ENCODE measurements around the gene FIGNL1. TPM values are rescaled to one million over a fixed set of nuclear protein-coding genes. Genes with fewer than 3 reads are reported as not detected.

FIGNL1 gene
- total RNA-seq: 1 to 10 TPM; 1.3 to 3.5 (median 2.4) TPM
- polyA plus RNA-seq: 1 to 10 TPM; 2.9 to 4.1 TPM

- WGBS, 2 donors: 1% methylated on average over 58 to 63 of the region's 63 CpGs
- Histone ChIP-seq H3K27ac (peak within 1 kb of the TSS; percentile 39 to 67 (median 62)), H3K9me3 (no peaks in the 10 kb centered on the region), H3K27me3 (no peaks in the 10 kb centered on the region), H3K4me3 (peak within 1 kb of the TSS; percentile 44 to 85 (median 78)), H3K36me3 (peaks cover 0 to 7% (median 4%) of the 10 kb centered on the region in 3 donors), H3K4me1 (peaks cover 0 to 5% (median 0%) of the 10 kb centered on the region in 3 donors)
- intact Hi-C loops (cut with DNase I): no loop called here
- DNase-seq: peak; percentile 65 to 93 (median 82)
- peak; percentile 96 to 100 (median 99) for ATAC-seq
- no peak for TF ChIP-seq CTCF (IDR thresholded peaks at IDR 0.05)
- no peak for FAIRE-seq
Measured at GRCh38 chr7:50449881-50450589, at the start of gene FIGNL1. Gene FIGNL1, minus strand, starts transcription at chr7:50450350. Its CDS starts 3,063 bp downstream, at chr7:50447287.

DNA sequence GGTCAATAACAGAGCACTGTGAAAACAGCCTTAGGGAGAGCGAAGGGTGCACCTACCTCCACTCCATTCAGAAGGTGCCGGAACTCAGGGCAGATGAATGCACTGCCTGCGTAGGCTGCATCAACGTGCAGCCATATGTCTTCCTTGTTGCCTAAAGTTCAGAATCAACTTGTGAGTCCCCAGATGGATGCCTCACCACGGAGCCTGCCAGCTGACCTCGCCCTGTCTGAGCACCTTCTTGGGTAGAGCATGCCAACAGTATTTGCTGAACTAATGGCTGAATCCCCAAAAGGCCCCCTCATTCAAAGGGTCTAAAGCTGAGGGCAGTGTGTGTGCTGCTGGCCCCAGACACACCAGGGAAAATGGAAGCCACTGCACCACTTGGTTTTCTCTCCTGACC is 48.9 kb upstream of the FIGNL1 start:
- ATAC-seq: no peak
- intact Hi-C loops (cut with DNase I): no loop called here
- WGBS, 2 donors: 93 to 94% methylated on average over 6 of the region's 6 CpGs
- Histone ChIP-seq H3K27me3 (no peaks in the 10 kb centered on the region), H3K4me3 (no peak overlapping the region), H3K27ac (no peak overlapping the region), H3K36me3 (no peaks in the 10 kb centered on the region), H3K9me3 (no peaks in the 10 kb centered on the region), H3K4me1 (peaks cover 0 to 6% (median 5%) of the 10 kb centered on the region in 3 donors)
- no peak for TF ChIP-seq CTCF (IDR thresholded peaks at IDR 0.05)
- no peak for FAIRE-seq
- no peak for DNase-seq

DNA sequence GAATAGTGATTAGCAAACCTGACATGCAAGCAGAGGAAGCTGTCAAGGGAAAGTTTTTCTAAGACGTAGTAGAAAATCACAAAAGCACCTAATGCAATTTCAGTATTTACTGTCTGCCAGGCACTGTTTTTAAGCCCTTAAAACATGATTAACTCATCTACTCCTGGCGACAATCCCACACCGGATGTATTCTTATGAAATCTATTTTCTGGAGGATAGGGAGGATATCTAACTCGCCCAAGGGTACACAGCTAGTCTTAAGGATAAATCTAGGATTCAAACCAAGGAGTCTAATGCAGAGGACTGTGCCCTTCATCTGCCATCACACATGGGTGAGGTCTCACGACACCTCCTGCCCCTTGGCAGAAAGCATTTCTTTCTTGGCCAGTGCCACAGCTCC is 47.8 kb upstream of the FIGNL1 start:
- FAIRE-seq (no peak), DNase-seq (no peak), ATAC-seq (peak in 2 of 4 donors; percentile 9 to 12)
- Histone ChIP-seq H3K36me3 (no peaks in the 10 kb centered on the region), H3K9me3 (no peaks in the 10 kb centered on the region), H3K4me3 (no peak overlapping the region), H3K4me1 (peaks cover 0 to 6% (median 5%) of the 10 kb centered on the region in 3 donors), H3K27me3 (no peaks in the 10 kb centered on the region), H3K27ac (no peak overlapping the region)
- intact Hi-C loops (cut with DNase I): no loop called here
- TF ChIP-seq CTCF (IDR thresholded peaks at IDR 0.05): no peak
- WGBS, 2 donors: 67 to 72% methylated on average over 5 of the region's 5 CpGs

DNA sequence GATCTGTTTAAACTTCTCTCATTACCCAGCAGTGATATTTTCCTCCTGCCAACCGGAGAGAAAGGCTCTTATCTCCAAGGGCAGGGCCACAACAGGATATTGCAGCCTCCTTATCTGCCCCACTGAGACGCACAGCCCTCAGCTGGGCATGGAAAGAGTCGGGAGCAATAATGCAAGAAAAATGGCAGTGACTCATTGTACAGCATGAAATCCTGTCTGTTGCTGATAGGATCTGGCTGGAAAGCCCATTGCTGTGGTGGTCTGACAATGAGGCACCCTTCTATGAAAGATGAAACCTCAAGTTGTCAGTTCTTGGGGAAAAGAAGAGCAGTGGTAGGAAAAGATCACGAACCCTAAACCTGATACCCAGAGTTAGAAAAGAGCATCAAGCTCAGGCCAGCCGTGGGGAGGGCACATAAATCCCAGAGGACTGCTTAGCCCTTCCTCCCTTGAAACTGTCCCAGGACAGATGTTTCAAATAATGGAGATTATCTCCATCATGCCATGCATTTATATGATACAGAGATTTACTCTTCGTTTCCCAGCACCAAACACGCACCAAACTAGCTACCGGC is 47.0 kb upstream of the FIGNL1 start:
- Histone ChIP-seq H3K36me3 (no peaks in the 10 kb centered on the region), H3K27ac (no peak overlapping the region), H3K9me3 (no peaks in the 10 kb centered on the region), H3K4me3 (no peak overlapping the region), H3K4me1 (peaks cover 0 to 6% (median 5%) of the 10 kb centered on the region in 3 donors), H3K27me3 (no peaks in the 10 kb centered on the region)
- ATAC-seq (peak; percentile 62 to 80 (median 73)), DNase-seq (no peak), FAIRE-seq (no peak)
- WGBS, 2 donors: 59 to 61% methylated on average over 8 of the region's 8 CpGs
- intact Hi-C loops (cut with DNase I): no loop called here
- TF ChIP-seq CTCF (IDR thresholded peaks at IDR 0.05): no peak

GRCh38 chr7:50496569-50496968 is 46.4 kb upstream of the FIGNL1 start:
- WGBS, 2 donors: 80 to 86% methylated on average over 6 of the region's 6 CpGs
- TF ChIP-seq CTCF (IDR thresholded peaks at IDR 0.05): no peak
- FAIRE-seq: no peak
- no peak for ATAC-seq
- H3K4me1 ChIP-seq: peaks cover 0 to 6% (median 5%) of the 10 kb centered on the region in 3 donors
- H3K9me3 ChIP-seq: no peaks in the 10 kb centered on the region
- H3K36me3 ChIP-seq: no peaks in the 10 kb centered on the region
- H3K27me3 ChIP-seq: no peaks in the 10 kb centered on the region
- no peak overlapping the region for H3K4me3 ChIP-seq
- DNase-seq: no peak
- intact Hi-C loops (cut with DNase I): no loop called here
- H3K27ac ChIP-seq: no peak overlapping the region
